ENCODE data around the gene KRT34.
"Not testable (repeated sequence)": the region's sequence is repeated elsewhere in the genome, so short reads cannot be mapped to it uniquely, and the experiment has no call there.

KRT34 gene

DNA sequence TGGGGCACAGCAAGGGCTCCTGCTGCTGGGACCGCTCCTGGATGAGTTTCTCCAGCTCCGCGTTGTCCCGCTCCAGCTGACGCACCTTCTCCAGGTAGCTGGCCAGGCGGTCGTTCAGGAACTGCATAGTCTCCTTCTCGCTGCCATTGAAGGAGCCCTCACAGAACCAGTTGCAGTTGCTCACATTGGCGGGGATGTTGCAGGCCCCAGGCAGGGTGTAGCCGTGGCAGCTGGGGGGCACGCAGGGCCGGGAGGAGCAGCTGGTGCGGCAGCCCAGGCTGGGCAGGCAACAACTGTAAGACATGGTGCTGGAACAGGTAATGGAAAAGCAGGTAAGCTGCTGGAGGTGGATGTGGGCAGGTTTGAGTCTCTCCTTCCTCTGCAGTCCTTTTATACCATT lies at the start of gene KRT34:
TSS of gene KRT34 (minus strand) at position 364 of the 400 bp plus-strand sequence. CDS start at position 304, 60 bp downstream.
- DNase-seq (ENCODE audit: low read depth in 2 of 2): not testable (repeated sequence)

DNA sequence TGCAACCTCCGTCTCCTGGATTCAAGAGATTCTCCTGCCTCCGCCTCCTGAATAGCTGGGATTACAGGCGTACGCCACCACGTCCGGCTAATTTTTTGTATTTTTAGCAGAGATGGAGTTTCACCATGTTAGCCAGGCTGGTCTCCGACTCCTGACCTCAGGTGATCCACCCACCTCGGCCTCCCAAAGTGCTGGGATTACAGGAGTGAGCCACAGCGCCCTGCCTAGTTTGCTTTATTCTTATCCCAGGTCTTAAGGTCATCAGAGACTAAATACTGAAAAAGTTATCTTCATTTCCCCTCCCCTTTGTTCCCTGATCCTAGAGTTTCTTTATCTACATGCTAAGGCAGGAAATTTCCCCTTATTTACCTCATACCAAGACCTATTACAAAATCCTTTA lies 48.3 kb upstream of the KRT34 start:
- not testable (repeated sequence) for DNase-seq (ENCODE audit: low read depth in 2 of 2)

- DNase-seq (ENCODE audit: low read depth in 2 of 2): no peak
These were observed 47.6 kb upstream of the KRT34 start for GRCh38 chr17:41429667-41430066.

DNA sequence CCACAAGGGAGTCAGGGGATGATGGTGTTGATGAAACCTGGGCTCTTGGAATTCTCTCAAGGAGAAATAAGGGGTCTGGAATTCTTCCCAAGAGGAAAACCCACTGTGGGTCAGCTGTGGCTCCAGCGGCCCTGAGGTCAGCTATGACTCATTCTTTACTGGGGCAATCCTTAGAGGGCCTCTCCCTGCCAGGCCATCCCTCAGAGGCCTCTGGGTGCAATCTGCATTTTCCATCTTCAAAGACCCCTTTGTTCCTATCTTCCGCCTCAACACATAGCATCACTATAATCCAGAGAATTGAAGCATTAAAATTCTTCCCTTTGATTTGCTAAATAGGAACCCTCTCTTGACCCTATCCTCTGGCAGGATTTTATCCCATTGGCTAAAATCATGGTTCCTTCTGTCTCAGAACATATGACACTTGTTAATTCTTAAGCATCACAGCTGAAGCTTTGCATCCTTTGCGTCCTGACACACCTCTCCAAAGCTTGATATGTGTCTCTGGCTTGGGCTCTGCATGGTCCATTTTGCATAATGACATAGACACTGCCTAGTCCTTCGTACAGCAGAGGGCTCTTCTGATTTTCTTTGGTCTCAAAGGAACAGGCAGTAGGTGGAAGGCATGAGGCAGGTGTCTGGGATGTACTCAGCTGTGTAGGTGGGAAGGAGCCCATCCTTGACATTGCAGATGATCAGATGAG lies 46.6 kb upstream of the KRT34 start:
- DNase-seq (ENCODE audit: low read depth in 2 of 2): no peak

GRCh38 chr17:41424111-41424635 lies 42.1 kb upstream of the KRT34 start, which contains the start of gene KRT37:
KRT37 (minus strand) TSS chr17:41424585; CDS start chr17:41424523, 62 bp downstream.
- no peak for DNase-seq (ENCODE audit: low read depth in 2 of 2)

DNA sequence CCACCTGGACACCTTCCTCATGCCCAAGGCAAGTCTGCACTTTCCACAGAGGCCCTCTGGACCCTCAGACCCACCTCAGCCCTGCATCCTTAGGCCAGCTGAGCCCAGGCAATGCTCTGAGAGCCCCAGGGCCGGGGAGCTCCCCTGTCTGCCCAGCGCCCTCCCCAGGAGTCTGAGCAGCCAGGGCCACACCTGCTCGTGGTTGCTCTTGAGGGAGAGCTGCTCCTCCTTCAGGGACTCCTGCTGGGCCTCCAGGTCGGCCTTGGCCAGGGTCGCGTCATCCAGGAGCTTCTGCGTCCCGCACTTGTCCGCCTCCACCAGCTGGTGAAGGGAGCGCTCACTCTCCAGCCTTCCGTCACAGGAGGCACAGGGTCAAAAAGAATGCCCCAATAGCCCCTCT lies 40.5 kb upstream of the KRT34 start:
- not testable (repeated sequence) for DNase-seq (ENCODE audit: low read depth in 2 of 2)

DNA sequence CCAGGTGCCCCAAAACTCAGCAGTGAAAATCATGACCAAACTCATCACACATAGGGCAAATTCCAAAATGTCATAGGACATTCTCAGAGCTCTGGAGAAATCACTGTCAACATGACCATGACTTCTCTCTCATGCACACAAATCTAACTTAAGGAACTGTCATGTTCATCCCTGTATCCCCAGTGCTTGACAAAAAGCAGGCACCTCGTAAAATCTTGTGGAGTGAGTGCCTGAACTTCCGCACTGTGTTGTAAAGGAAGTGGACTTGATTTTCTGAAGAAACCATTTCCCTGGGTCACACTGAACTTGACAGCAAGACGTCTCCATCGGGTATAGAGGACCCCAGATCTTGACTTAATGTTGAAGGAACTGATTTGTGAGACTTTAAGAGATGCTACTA lies 39.5 kb upstream of the KRT34 start:
- no peak for DNase-seq (ENCODE audit: low read depth in 2 of 2)

DNA sequence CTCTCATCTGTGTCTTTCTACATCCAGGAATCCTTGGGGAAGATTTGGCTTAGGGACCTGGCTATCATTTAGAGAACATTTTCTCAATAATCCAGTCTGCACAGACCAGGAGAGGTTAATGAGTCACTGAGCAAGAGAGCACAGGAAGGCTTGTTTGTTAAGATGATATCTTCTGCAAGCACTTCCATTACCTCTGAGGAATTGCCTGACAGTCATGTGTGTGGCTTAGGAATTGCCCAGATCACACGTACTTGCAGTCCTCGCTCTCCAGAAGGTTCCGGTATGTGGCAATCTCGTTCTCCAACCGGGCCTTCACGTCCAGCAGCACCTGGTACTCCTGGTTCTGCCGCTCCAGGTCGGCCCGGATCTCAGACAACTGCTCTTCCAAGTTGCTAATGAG lies 39.0 kb upstream of the KRT34 start:
- DNase-seq (ENCODE audit: low read depth in 2 of 2): no peak

DNA sequence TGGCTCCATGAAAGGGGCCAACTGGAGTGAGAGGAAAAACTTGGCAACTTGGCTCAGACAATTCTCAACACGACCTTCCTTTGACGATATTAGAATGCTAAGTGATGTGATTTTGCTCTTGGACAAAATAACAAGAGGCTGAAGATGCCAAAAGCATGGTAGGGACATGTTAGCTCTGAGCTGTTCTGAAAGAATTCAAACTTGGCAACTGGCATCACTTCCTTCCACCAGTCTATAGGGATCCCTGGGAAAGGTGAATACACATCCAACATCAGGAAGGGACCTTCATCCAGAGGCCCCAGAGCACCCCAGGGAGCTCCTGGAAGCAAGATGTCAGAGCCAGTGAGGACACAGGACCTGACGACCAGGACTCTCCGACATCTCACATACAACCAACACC lies 38.0 kb upstream of the KRT34 start:
- no peak for DNase-seq (ENCODE audit: low read depth in 2 of 2)

- DNase-seq (ENCODE audit: low read depth in 2 of 2): no peak
These were observed 37.6 kb upstream of the KRT34 start for GRCh38 chr17:41419716-41420115.

DNA sequence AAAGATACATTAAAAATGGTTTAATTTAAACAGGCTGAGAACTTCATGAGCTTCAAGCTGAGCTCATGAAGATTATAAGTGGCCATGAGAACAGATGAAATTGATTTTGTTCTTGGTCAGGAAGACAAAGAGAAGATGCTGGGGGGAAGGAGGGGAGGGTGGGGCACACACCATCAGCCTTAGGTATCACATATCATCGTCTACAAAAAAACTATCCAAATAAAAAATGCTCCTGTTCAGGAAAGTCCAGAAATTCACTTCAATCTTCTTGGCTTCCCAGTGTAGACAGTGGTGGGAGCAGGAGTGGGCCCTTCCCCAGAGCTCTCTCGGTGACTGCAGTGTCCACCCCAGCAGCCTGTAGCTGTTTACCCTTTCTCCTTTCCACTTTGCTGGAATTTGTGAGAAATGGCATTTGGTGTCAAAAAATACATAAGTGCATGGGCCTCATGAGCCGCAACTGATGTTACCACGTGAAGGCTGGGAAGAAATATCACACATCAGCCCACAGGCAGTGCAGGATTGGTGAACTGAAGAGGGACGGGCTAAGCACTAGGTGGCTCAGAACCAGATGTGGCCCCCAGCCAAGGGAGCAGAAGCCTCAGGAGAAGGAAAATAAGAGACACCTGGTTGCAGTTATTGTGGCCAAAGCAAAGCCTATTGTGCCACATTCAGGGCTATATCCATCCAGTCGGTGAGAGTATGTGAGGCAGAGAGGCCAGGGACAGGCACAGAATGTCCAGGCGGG lies 36.2 kb upstream of the KRT34 start:
- no peak for DNase-seq (ENCODE audit: low read depth in 2 of 2)

DNA sequence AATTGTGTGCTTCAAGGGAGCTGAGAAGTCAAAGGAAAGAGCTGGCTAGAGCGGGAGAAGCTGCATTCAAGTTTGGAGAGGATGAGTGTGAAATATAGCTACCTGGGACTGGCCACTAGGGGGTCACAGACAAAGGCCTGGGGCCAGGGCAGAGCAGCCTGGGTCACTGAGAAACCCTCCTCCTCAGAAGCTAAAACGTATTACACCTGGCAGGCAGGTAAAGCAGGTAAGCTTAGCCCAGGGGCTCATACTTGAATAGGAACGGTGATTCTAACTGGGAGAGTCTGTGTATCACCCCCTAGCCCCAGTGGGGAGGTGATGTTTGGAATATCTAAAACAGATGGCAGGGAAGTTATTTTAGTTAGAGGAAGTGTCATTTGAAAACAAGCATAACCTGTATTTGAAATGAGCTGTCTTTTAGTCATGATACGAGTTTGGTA lies 35.5 kb upstream of the KRT34 start:
- no peak for DNase-seq (ENCODE audit: low read depth in 2 of 2)

DNA sequence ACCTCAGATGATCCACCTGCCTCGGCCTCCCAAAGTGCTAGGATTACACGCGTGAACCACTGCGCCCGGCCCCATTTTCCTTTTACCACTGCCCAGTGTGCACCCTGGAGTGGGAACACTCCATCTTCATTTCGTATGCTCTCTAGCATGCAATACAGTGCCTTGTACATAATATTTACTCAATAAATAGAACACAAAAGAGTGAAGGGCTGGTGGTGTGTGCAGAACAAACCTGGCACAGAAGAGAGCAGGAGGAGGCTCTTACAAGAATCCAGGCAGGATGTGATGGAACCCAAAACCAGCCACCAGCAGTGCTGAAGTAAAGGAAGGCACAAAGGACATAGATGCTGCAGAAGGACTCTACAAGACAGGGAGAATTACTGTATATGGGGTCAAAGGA lies 35.0 kb upstream of the KRT34 start:
- DNase-seq (ENCODE audit: low read depth in 2 of 2): no peak

- no peak for DNase-seq (ENCODE audit: low read depth in 2 of 2)
These were observed 34.4 kb upstream of the KRT34 start for GRCh38 chr17:41416479-41416878.

DNA sequence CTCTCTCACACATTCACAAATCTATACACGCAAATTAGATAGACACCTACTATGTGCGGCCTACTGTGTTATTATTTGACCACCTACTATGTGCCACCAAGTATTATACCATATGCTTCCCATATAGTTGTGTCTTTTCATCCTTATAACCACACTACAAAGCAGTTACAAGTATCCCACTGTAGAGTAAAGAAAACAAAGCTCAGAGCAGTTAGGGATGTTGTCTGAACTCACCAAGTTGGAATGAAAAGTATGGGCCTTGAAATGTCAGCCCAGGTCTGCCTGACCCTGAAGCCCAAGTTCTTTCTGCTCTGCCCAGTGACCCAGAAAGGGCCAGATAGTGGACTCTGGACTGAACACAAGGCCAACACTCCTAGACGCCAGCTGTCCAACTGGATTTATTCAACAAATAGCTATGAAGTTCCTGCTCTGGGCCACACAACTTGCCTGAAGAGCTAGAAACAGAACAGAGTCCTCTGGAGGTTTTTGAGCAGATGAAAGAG lies 33.8 kb upstream of the KRT34 start:
- no peak for DNase-seq (ENCODE audit: low read depth in 2 of 2)

- DNase-seq (ENCODE audit: low read depth in 2 of 2): no peak
These were observed 33.3 kb upstream of the KRT34 start for GRCh38 chr17:41415411-41415810.

DNA sequence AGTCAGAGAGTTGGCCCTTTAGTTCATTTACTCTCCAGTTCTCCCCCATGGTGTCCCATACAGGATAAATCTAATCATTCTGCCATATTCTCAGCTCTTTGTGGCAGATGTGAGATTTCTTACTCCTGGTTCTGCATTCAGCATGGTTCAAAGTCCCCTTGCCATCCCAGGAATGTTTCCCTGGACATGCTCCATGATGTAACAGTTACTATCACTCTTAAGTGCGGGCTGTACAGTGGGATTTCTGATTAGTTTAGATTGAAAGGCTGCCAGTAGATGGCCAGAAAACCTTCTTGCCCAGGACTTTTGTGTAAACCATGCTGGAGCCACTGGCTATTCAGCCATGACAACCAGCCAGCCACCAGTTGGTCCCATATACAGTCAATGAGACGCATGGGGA lies 31.9 kb upstream of the KRT34 start:
- no peak for DNase-seq (ENCODE audit: low read depth in 2 of 2)

DNA sequence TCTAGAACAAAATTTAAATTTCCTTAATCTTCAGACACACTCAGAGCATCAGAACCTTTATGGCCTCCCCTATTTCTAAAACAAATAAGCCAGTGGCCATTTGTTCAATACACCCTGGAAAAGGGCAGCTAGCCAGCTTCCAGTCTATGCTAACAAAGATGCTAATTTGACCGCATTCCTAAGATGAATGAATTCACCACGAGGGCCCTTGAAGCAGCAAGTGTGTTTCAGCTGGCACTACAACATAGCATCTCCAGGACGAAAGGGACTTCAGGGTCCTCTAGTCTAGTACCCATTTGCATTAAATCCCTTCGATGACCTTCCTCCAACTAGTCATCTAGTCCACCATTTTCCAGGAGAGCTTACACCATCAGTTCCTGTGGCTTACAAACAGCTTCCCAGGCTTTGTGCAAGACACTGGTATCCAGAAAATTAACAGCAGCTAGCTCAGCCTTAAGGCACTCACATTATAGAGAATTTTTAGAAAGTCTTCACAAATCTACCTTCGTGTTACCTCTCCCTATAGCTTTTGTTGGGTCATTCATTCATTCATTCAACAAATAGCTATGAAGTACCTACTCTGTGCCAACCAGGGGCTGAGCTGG lies 31.3 kb upstream of the KRT34 start:
- no peak for DNase-seq (ENCODE audit: low read depth in 2 of 2)

DNA sequence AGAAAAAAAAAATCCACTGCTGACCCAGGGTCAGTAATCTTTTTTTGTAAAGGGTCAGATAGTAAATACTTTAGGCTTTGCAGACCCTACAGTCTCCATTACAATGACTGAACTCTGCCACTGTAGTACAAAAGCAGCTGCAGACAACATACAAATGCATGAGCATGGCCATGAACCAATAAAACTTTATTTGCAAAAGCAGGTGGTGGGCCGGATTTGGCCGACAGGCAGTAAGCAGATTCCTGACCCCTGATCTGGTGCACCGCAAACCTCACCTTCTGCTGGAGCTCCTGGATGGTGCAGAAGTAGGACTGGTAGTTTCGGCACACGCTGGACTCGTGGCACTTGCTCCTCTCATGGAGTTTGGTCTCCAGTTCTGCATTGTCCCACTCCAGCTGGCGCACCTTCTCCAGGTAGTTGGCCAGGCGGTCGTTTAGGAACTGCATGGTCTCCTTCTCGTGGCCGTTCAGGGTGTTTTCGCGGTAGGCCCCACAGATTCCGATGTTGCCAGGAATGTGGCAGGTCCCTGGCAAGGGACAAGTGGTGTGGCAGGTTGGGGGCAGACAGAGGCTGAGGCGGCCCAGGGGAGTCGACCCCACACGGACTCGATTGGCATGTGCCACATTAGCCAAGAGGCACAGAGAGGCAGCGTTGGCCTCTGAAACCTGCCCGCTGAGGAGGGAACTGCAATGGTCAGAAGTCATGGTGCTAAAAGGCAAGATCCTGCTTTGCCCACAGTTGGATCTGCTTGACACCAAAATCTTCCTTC lies 29.1 kb upstream of the KRT34 start:
- DNase-seq (ENCODE audit: low read depth in 2 of 2): no peak

DNA sequence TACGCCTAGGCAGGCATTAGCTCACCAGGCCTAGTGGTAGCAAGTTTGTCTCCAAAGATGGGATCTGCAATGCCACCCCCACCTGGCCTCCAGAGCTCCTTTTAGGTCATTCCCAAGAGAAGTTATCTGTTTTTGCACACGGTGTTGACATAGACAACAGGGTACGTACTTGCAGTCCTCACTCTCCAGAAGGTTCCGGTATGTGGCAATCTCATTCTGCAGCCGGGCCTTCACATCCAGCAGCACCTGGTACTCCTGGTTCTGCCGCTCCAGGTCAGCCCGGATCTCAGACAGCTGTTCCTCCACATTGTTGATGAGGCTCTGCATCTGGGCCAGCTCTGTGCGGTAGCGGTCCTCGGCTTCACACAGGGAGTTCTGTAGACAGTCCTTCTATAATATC lies 25.1 kb upstream of the KRT34 start:
- no peak for DNase-seq (ENCODE audit: low read depth in 2 of 2)

DNA sequence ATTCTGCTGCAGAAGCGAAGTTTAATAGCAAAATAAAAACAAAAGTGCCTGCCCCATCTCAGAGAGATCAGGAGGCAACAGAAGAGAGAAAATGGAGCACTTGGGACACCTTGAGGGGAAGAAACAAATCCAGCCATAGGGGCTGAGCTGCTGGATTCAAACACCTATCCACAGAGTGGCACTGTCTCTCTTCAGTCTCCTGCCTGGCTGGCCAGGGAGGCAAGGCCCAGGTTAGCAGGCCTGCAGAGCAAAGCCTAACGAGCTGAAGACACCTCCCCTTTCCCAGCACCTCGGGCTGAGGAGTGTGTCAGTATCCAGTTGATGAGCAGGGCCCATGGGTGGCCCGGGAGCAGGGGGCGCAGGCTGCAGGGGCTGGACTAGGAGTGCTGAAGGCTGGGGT lies 24.1 kb upstream of the KRT34 start:
- no peak for DNase-seq (ENCODE audit: low read depth in 2 of 2)

Data from stimulated activated CD4-positive, alpha-beta T cell treated with anti-CD3 and anti-CD28 coated beads, Interleukin-12 subunit alpha, Interleukin-12 subunit beta, amount 100 ng/mL, for 24 hours (primary cell).